HG03139 (cell line): ENCODE data around the gene CDKN2B.

Source experiments
- ATAC-seq: cut with Tn5 transposase; IDR thresholded peaks from one replicate; pipeline ENCODE4 v1.9.1; 2021; ENCODE audit not compliant: unreplicated experiment

Gene CDKN2B

GRCh38 chr9:22036866-22037626 is 27.9 kb upstream of the CDKN2B start:
- no peak for ATAC-seq

GRCh38 chr9:22035591-22036011 is 26.5 kb upstream of the CDKN2B start:
- ATAC-seq, result no peak

GRCh38 chr9:22033012-22033630 is 24.0 kb upstream of the CDKN2B start:
- ATAC-seq, result no peak

GRCh38 chr9:22031655-22032411 is 22.7 kb upstream of the CDKN2B start:
- ATAC-seq, result no peak

- ATAC-seq, result peak; percentile 73
These were observed 21.0 kb upstream of the CDKN2B start for GRCh38 chr9:22030101-22030598.

GRCh38 chr9:22029231-22029630 is 20.1 kb upstream of the CDKN2B start:
- no peak for ATAC-seq

- ATAC-seq, result no peak
These were observed 19.3 kb upstream of the CDKN2B start for GRCh38 chr9:22028394-22028793.

GRCh38 chr9:22026696-22027095 is 17.6 kb upstream of the CDKN2B start:
- ATAC-seq, result no peak

GRCh38 chr9:22022396-22022795 is 13.3 kb upstream of the CDKN2B start:
- no peak for ATAC-seq

- no peak for ATAC-seq
These were observed 1.9 kb upstream of the CDKN2B start for GRCh38 chr9:22010866-22011625.

GRCh38 chr9:22009506-22009867 is 382 bp upstream of the CDKN2B start:
- peak; percentile 32 for ATAC-seq

GRCh38 chr9:22008384-22008716 is 755 bp downstream of the CDKN2B start:
- no peak for ATAC-seq

GRCh38 chr9:22005702-22006606 is 3.2 kb downstream of the CDKN2B start:
- no peak for ATAC-seq

- no peak for ATAC-seq
These were observed 3.9 kb downstream of the CDKN2B start for GRCh38 chr9:22005021-22005701.

GRCh38 chr9:22002038-22002437 is 7.1 kb downstream of the CDKN2B start:
- no peak for ATAC-seq

- no peak for ATAC-seq
These were observed 11.1 kb downstream of the CDKN2B start for GRCh38 chr9:21998026-21998425.

GRCh38 chr9:21997480-21997879 is 11.6 kb downstream of the CDKN2B start:
- no peak for ATAC-seq

GRCh38 chr9:21996858-21997257 is 12.2 kb downstream of the CDKN2B start:
- no peak for ATAC-seq

GRCh38 chr9:21996438-21996837 is 12.7 kb downstream of the CDKN2B start:
- ATAC-seq, result no peak
